Keratinocyte (primary cell): ENCODE data around the gene MTERF4. TPM values are rescaled to one million over a fixed set of nuclear protein-coding genes. Genes with fewer than 3 reads are reported as not detected.

Source experiments
- DNase-seq: peaks from one replicate; pipeline ENCODE4 v3.0.0-alpha.2; 2011; ENCODE audit warnings: low read depth, missing footprints, low spot score
- FAIRE-seq: peaks from 2 replicates; lab custom pipeline; 2011; peaks lifted over from hg19 to GRCh38; lab: Jason Lieb, UNC
- H2AFZ ChIP-seq: 2 replicates; pipeline ENCODE4 v1.6.0; 2012; ENCODE audit warnings: low read length, control low read depth, inconsistent platforms; ENCODE audit not compliant: control insufficient read depth
- H3K27ac ChIP-seq: 2 replicates; pipeline ENCODE4 v1.5.1; 2011; ENCODE audit warnings: low read length; ENCODE audit not compliant: control insufficient read depth, insufficient read depth
- H3K27me3 ChIP-seq: 3 replicates; pipeline ENCODE4 v1.6.0; 2011; ENCODE audit warnings: low read length; ENCODE audit not compliant: control insufficient read depth, insufficient read depth; ENCODE audit errors: extremely low read depth
- H3K36me3 ChIP-seq, 2 experiments: 2 replicates in 1 of 2; 3 replicates in 1 of 2; pipeline ENCODE4 v1.5.1; 2011; ENCODE audit warnings: low read length in 2 of 2, mild to moderate bottlenecking in 1 of 2; ENCODE audit not compliant: control insufficient read depth in 2 of 2, insufficient read depth in 2 of 2; ENCODE audit errors: extremely low read depth in 1 of 2
- H3K4me1 ChIP-seq: 3 replicates; pipeline ENCODE4 v1.5.1; 2011; ENCODE audit warnings: low read length; ENCODE audit not compliant: control insufficient read depth, insufficient read depth; ENCODE audit errors: extremely low read depth
- H3K4me2 ChIP-seq: 3 replicates; pipeline ENCODE4 v1.6.0; 2011; ENCODE audit warnings: low read depth, low read length; ENCODE audit not compliant: control insufficient read depth, insufficient read depth; ENCODE audit errors: extremely low read depth
- H3K4me3 ChIP-seq, 3 experiments: fragments of 200-600 bp in 1 of 3; sonication (generic) in 1 of 3; 2 replicates in 2 of 3; 3 replicates in 1 of 3; pipeline ENCODE4 v1.5.1; 2011 to 2016; ENCODE audit warnings: low read length in 3 of 3, mild to moderate bottlenecking in 3 of 3, control low read depth in 2 of 3, inconsistent platforms in 1 of 3, low read depth in 1 of 3, mixed read lengths in 1 of 3, mixed run types in 1 of 3, moderate library complexity in 1 of 3; ENCODE audit not compliant: control insufficient read depth in 2 of 3, insufficient read depth in 2 of 3; ENCODE audit errors: extremely low read depth in 1 of 3
- H3K79me2 ChIP-seq: 2 replicates; pipeline ENCODE4 v1.6.0; 2012; ENCODE audit warnings: low read length; ENCODE audit not compliant: control insufficient read depth, insufficient read depth
- H3K9ac ChIP-seq: 3 replicates; pipeline ENCODE4 v1.6.0; 2011; ENCODE audit warnings: low read length; ENCODE audit not compliant: control insufficient read depth, insufficient read depth; ENCODE audit errors: extremely low read depth
- H3K9me1 ChIP-seq: 3 replicates; pipeline ENCODE4 v1.6.0; 2011; ENCODE audit warnings: low read length; ENCODE audit not compliant: control insufficient read depth, insufficient read depth; ENCODE audit errors: extremely low read depth
- H3K9me3 ChIP-seq: 2 replicates; pipeline ENCODE4 v1.5.1; 2012; ENCODE audit warnings: low read depth, low read length; ENCODE audit not compliant: control insufficient read depth
- H4K20me1 ChIP-seq: 3 replicates; pipeline ENCODE4 v1.6.0; 2011; ENCODE audit warnings: low read length; ENCODE audit not compliant: control insufficient read depth, insufficient read depth; ENCODE audit errors: extremely low read depth
- CTCF ChIP-seq, 3 experiments: IDR thresholded peaks in 1 of 3; conservative IDR thresholded peaks in 1 of 3; optimal IDR thresholded peaks in 1 of 3; 2 replicates in 2 of 3; 3 replicates in 1 of 3; pipeline versions ENCODE3 to v1.5.1; 2011; ENCODE audit warnings: low read length in 3 of 3, mild to moderate bottlenecking in 3 of 3, moderate library complexity in 2 of 3, control low read depth in 1 of 3, inconsistent platforms in 1 of 3; ENCODE audit not compliant: insufficient read depth in 2 of 3; ENCODE audit errors: extremely low read depth in 1 of 3
- EZH2 ChIP-seq: IDR thresholded peaks from one replicate; pipeline ENCODE4 v1.6.1; 2012; ENCODE audit warnings: inconsistent platforms, mild to moderate bottlenecking, low read length, moderate library complexity
- dilution Hi-C: fragments of 300-500 bp; cut with MboI; formaldehyde crosslinking; loops from one replicate; pipeline ENCODE4 v1.7.0; 2020; ENCODE audit warnings: low sequenced_read_pairs; ENCODE audit not compliant: extremely low pct_ligation_motif_present
- polyA plus RNA-seq, 5 experiments: library from polyadenylated mRNA; depleted of rRNA in 3 of 5; stranded (reverse) in 3 of 5; stranded (forward) in 1 of 5; unstranded in 1 of 5; fragments of >200 nt; gene quantifications; 1 replicate in 1 of 5; 2 replicates in 3 of 5; 3 replicates in 1 of 5; pipeline versions ENCODE4 v1.2.1 to v1.2.3, GENCODE V29; 2011 to 2012; ENCODE audit warnings: missing spikeins in 2 of 5, low read depth in 1 of 5, low replicate concordance in 1 of 5

MTERF4 gene
- polyA plus RNA-seq, 1 donor (not counting 4 experiments of a cell fraction or from before 2014, with no cell fraction given) = 28.5 TPM

GRCh38 chr2:241123816-241124536 is 21.9 kb upstream of the MTERF4 start:
- dilution Hi-C loops = no loop called here
- Histone ChIP-seq H4K20me1 (no peaks in the 10 kb centered on the region), H3K4me2 (peak overlapping the region; percentile 17), H3K79me2 (no peaks in the 10 kb centered on the region), H3K4me1 (peaks cover 8% of the 10 kb centered on the region), H3K9me3 (no peaks in the 10 kb centered on the region), H3K9me1 (no peaks in the 10 kb centered on the region), H3K27ac (peak overlapping the region; percentile 8), H3K36me3 (peaks cover 0 to 4% of the 10 kb centered on the region in 2 experiments), H3K4me3 (no peak overlapping the region), H3K9ac (peak overlapping the region; percentile 39), H2AFZ (peak overlapping the region; percentile 78), H3K27me3 (no peaks in the 10 kb centered on the region)
- TF ChIP-seq EZH2 = no peak
- TF ChIP-seq CTCF (optimal IDR thresholded peaks at IDR 0.05 in 1 of 3, IDR thresholded peaks at IDR 0.05 in 1 of 3, conservative IDR thresholded peaks at IDR 0.05 in 1 of 3; ENCODE audit: extremely low read depth in 1 of 3, insufficient read depth in 2 of 3, low read length in 3 of 3) = peak; percentile 7 to 11 (median 8)
- peak; percentile 15 for DNase-seq
- FAIRE-seq = peak; percentile 83

- Histone ChIP-seq H3K27me3 (no peaks in the 10 kb centered on the region), H3K9me1 (no peaks in the 10 kb centered on the region), H3K4me3 (no peak overlapping the region), H3K4me2 (no peak overlapping the region), H3K9ac (no peak overlapping the region), H3K36me3 (peaks cover 0 to 4% of the 10 kb centered on the region in 2 experiments), H3K9me3 (no peaks in the 10 kb centered on the region), H2AFZ (no peak overlapping the region), H3K27ac (no peak overlapping the region), H3K4me1 (peaks cover 8% of the 10 kb centered on the region), H4K20me1 (no peaks in the 10 kb centered on the region), H3K79me2 (no peaks in the 10 kb centered on the region)
- no peak for TF ChIP-seq CTCF (optimal IDR thresholded peaks at IDR 0.05 in 1 of 3, IDR thresholded peaks at IDR 0.05 in 1 of 3, conservative IDR thresholded peaks at IDR 0.05 in 1 of 3; ENCODE audit: extremely low read depth in 1 of 3, insufficient read depth in 2 of 3, low read length in 3 of 3)
- TF ChIP-seq EZH2 = no peak
- dilution Hi-C loops = no loop called here
- DNase-seq = no peak
- no peak for FAIRE-seq
These were observed 20.4 kb upstream of the MTERF4 start for GRCh38 chr2:241122376-241123002.
